Left lung (tissue), 10 donors: ENCODE data around the gene TTLL12. TPM values are rescaled to one million over a fixed set of nuclear protein-coding genes. Genes with fewer than 3 reads are reported as not detected.

Experiments used
- ATAC-seq: fragments of 200-7000 bp; cut with Tn5 transposase; one replicate; pipeline ENCODE4 v1.9.1; 2020; ENCODE audit warnings: moderate library complexity
- DNase-seq, 4 donors: peaks; one replicate each; pipeline ENCODE4 v3.0.0-alpha.2; 2013 to 2020
- H3K27ac ChIP-seq, 2 donors: fragments of 200-600 bp; sonication (generic) in 1 of 2; one replicate each; pipeline versions ENCODE4 v1.5.0 to v1.8.0; 2020 to 2021
- H3K27me3 ChIP-seq, 2 donors: fragments of 200-600 bp; sonication (generic) in 1 of 2; one replicate each; pipeline versions ENCODE4 v1.5.0 to v1.8.0; 2020 to 2021
- H3K36me3 ChIP-seq, 2 donors: fragments of 200-600 bp; sonication (generic) in 1 of 2; one replicate each; pipeline versions ENCODE4 v1.5.0 to v1.8.0; 2020 to 2021
- H3K4me1 ChIP-seq, 2 donors: fragments of 200-600 bp; one replicate each; pipeline ENCODE4 v1.8.0; 2021
- H3K4me3 ChIP-seq, 2 donors: fragments of 200-600 bp; sonication (generic) in 1 of 2; one replicate each; pipeline versions ENCODE4 v1.5.0 to v1.8.0; 2020 to 2021; ENCODE audit warnings: mild to moderate bottlenecking in 1 of 2
- H3K9me3 ChIP-seq, 2 donors: fragments of 200-600 bp; sonication (generic) in 1 of 2; one replicate each; pipeline versions ENCODE4 v1.5.0 to v1.8.0; 2020 to 2021
- CTCF ChIP-seq, 2 donors: fragments of 200-600 bp; sonication (generic) in 1 of 2; IDR thresholded peaks; one replicate each; pipeline versions ENCODE4 v1.5.0 to v1.8.0; 2021; ENCODE audit warnings: antibody characterized with exemption in 2 of 2
- intact Hi-C, 2 donors: fragments of 100-400 bp; cut with DNase I; formaldehyde crosslinking; loops; one replicate each; pipeline versions ENCODE4 v1.11.2 to v1.14.2; 2022
- polyA plus RNA-seq, 6 donors: library from polyadenylated mRNA; unstranded; fragments of 120-200 nt; gene quantifications; one replicate each; pipeline ENCODE4 v1.2.1, GENCODE V29; 2013; ENCODE audit not compliant: insufficient read length in 6 of 6
- total RNA-seq, 2 donors: library from RNA; stranded (reverse); fragmentation: NEBNext Ultra II Directional; extraction: Animal tissue kit (Norgen Biotek cat#: 25700); gene quantifications; one replicate each; pipeline ENCODE4 v1.2.1, GENCODE V29; 2021
- donor health status: DM: no; HTN: yes; CAD: no.
- donor health status: DM: no; HTN: no; CAD: no.

The TTLL12 gene
- total and polyA plus RNA-seq, 8 donors: 18.3 to 42.1 (median 22.0) TPM

GRCh38 chr22:43228863-43229262 lies 41.9 kb upstream of the TTLL12 start:
- H3K27me3 ChIP-seq: no peaks in the 10 kb centered on the region
- TF ChIP-seq CTCF (IDR thresholded peaks at IDR 0.05): no peak
- ATAC-seq (no peak), DNase-seq (no peak)
- H3K36me3 ChIP-seq: no peaks in the 10 kb centered on the region
- peaks cover 0 to 7% of the 10 kb centered on the region in 2 donors for H3K4me1 ChIP-seq
- no peaks in the 10 kb centered on the region for H3K9me3 ChIP-seq
- no peak overlapping the region for H3K27ac ChIP-seq
- intact Hi-C loops: no loop called here
- H3K4me3 ChIP-seq: no peak overlapping the region

- DNase-seq (no peak), ATAC-seq (no peak)
- Histone ChIP-seq H3K27ac (no peak overlapping the region), H3K9me3 (no peaks in the 10 kb centered on the region), H3K4me3 (no peak overlapping the region), H3K36me3 (no peaks in the 10 kb centered on the region), H3K4me1 (peaks cover 0 to 7% of the 10 kb centered on the region in 2 donors), H3K27me3 (no peaks in the 10 kb centered on the region)
- no peak for TF ChIP-seq CTCF (IDR thresholded peaks at IDR 0.05)
- intact Hi-C loops: no loop called here
These were observed 41.4 kb upstream of the TTLL12 start for GRCh38 chr22:43228330-43228729.

- ATAC-seq: no peak
- intact Hi-C loops: no loop called here
- Histone ChIP-seq H3K27me3 (no peaks in the 10 kb centered on the region), H3K9me3 (no peaks in the 10 kb centered on the region), H3K27ac (no peak overlapping the region), H3K4me1 (peaks cover 0 to 7% of the 10 kb centered on the region in 2 donors), H3K4me3 (no peak overlapping the region), H3K36me3 (no peaks in the 10 kb centered on the region)
- no peak for TF ChIP-seq CTCF (IDR thresholded peaks at IDR 0.05)
- no peak for DNase-seq
These were observed 40.3 kb upstream of the TTLL12 start for GRCh38 chr22:43227239-43227630.

GRCh38 chr22:43226377-43227238 lies 39.7 kb upstream of the TTLL12 start:
- H3K27ac ChIP-seq: no peak overlapping the region
- ATAC-seq (peak; percentile 22), DNase-seq (no peak)
- no peak for TF ChIP-seq CTCF (IDR thresholded peaks at IDR 0.05)
- H3K36me3 ChIP-seq: no peaks in the 10 kb centered on the region
- H3K9me3 ChIP-seq: no peaks in the 10 kb centered on the region
- peaks cover 0 to 7% of the 10 kb centered on the region in 2 donors for H3K4me1 ChIP-seq
- H3K27me3 ChIP-seq: no peaks in the 10 kb centered on the region
- intact Hi-C loops: no loop called here
- H3K4me3 ChIP-seq: no peak overlapping the region

GRCh38 chr22:43225609-43226008 lies 38.7 kb upstream of the TTLL12 start:
- intact Hi-C loops: no loop called here
- no peak for TF ChIP-seq CTCF (IDR thresholded peaks at IDR 0.05)
- no peak for DNase-seq
- Histone ChIP-seq H3K4me1 (no peaks in the 10 kb centered on the region), H3K27ac (no peak overlapping the region), H3K9me3 (no peaks in the 10 kb centered on the region), H3K27me3 (no peaks in the 10 kb centered on the region), H3K4me3 (no peak overlapping the region), H3K36me3 (no peaks in the 10 kb centered on the region)
- no peak for ATAC-seq
